Embryonic facial prominence (tissue), 1 donor: ENCODE results near the gene B3GAT3.
A peak's percentile ranks its signal among the peaks of the same experiment; 100 is the strongest.
"Not testable (repeated sequence)": the region's sequence is repeated elsewhere in the genome, so short reads cannot be mapped to it uniquely, and the experiment has no call there.

Source experiments
- DNase-seq: peaks from one replicate; pipeline ENCODE4 v3.0.0-alpha.2; 2016; ENCODE audit errors: extremely low spot score

Gene B3GAT3

GRCh38 chr11:62621567-62622470 lies at the start of gene B3GAT3:
Gene B3GAT3 (minus strand): TSS chr11:62621986. CDS start chr11:62621947, 39 bp downstream.
- DNase-seq, result peak; percentile 80

DNA sequence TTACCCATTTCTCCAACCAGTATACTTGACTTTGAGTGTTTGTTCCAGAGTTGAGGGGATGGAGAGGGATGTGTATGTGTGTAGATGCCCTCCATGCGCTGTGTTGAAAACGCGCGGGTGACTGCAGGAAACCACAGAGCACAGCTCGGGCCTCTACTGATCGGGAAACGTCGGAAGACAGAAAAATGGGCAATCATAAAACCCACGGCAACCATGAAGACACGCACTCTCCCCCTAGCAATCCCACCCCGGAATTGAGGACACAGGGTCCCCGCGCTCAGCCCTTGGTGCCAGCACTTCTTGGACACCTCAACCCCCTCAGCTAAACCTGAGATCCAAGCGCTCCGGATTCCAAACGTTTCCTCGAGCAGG lies 49.4 kb upstream of the B3GAT3 start:
- peak; percentile 31 for DNase-seq

DNA sequence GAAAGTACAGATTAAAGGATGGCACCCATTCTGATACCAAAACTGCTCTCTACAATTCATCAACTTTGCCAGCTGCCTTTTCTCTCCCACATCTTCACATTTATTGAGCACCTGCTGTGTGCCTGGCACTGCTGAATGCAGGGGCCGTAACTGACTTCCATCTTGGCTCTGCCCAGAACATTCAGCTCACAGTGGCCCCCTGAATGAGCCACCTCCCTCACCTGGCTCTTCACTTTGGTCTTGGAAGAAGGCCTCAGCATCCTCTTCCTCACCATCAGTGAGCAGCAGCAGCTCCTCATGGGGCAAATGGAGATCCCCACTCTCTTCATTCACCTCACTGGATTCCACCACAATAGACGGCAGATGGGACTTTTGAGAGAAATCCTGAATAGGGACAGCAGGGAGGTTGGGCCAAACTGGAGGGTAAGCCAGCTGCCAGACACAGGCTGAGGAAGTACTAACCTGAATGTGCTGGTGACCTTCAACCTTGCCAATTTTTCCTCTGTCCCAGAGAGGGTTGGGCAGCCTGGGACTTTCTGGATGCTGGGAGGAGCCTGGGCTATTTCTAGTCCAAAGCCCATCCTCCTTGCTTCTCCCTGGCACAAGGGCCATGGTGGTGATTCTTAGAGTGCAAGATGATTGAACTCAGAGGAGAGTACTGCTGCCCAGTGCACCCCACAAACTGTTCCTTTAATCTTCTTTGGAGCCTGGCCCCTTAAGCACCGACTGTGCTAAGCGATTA lies 47.8 kb upstream of the B3GAT3 start:
- DNase-seq, result no peak

DNA sequence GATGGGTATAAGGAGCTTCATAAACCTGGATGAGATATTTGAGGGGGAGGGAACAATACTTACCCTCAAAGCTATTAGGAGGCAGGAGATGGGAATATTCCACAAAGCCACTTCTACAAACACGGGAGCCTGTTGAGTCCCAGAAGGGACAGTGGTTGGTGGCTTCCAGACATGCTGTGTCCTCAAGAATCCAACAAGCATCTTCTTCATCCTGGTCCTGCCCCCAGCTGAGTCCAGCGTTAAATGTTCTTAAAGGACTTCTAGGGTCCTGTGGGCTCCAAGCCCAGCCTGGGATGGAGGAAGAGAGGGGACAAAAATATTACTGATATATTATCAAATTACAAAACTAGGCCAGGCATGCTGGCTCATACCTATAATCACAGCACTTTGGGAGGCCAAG lies 45.7 kb upstream of the B3GAT3 start:
- DNase-seq, result no peak

DNA sequence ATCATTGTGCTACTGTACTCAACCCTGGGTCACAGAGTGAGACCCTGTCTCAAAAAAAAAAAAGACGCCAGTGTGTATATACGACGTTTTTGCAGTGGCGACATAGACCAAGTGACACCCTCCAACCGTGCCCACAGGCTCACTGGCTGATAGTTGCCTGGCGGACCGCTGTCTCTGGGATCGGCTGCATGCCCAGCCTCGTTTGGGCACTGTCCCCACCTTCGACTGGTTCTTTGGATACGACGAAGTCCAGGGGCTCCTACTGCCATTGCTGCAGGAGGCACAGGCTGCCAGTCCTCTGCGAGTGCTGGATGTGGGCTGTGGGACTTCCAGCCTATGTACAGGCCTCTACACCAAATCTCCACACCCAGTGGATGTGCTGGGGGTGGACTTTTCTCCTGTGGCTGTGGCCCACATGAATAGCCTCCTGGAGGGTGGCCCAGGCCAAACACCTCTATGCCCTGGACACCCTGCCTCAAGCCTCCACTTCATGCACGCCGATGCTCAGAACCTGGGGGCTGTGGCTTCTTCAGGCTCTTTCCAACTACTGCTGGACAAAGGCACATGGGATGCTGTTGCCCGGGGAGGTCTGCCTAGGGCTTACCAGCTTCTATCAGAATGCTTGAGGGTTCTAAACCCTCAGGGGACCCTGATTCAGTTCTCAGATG lies 44.6 kb upstream of the B3GAT3 start:
- DNase-seq, result no peak

GRCh38 chr11:62665599-62666258 lies 43.9 kb upstream of the B3GAT3 start:
- DNase-seq, result no peak

DNA sequence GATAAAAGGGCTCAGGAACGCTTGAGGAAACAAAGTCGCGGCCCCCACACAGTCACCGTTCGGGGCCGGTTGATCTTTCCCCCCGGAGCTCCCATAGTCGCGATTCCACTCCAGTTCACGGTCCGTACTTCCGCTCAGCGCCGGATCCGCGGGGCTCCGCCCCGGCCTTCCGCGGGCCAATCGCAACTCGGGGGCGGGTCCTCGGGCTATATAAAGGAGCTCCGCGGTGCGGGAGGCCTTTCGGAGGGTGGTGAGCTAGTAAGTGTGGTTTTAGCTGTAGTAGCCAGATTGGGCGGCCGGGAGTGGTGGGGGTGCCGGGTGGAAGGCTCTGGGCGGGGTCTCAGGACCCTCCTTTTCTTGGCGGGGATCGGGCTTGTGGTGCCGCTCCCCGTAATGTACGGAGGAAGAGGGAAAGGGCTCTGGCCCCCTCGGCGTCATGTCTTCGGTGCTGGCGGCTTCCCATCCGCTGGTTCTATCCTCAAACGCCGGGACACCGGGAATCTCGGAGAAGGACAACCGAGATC lies 43.4 kb upstream of the B3GAT3 start, which contains the start of the genes C11orf98 and CSKMT:
Gene C11orf98, minus strand, starts transcription at position 136 of the 524 bp plus-strand sequence. Its CDS starts 41 bp downstream, at position 95.
Gene CSKMT, plus strand, starts transcription at position 238 of the 524 bp plus-strand sequence. CDS start 568 bp downstream, outside the sequence.
- peak; percentile 89 for DNase-seq

DNA sequence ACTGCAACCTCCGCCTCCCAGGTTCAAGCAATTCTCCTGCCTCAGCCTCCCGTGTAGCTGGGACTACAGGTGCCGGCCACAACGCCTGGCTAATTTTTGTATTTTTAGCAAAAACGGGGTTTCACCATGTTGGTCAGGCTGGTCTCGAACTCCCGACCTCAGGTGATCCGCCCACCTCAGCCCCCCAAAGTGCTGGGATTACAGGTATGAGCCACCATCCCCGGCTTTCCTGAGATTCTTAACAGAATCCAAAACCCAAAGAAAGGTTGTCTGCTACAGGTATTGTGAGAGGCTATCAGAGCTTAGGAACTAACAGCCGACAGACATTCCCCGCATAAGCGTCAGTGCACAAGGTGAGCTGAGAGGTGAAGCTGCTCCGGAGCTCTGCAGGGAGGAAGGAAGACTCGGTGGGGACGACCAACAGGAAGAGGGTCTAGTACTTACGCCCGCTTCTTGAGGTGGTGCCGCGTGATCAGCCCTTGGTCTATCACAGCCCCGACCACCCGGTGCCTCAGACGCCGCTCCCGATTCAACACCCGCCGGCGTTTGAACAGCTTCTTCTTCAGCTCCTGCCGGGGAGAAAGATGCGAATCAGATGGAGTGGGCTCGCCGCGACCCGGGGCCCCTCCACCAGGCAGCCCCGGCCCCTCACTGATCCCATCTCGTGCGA lies 42.8 kb upstream of the B3GAT3 start:
- peak; percentile 19 for DNase-seq

DNA sequence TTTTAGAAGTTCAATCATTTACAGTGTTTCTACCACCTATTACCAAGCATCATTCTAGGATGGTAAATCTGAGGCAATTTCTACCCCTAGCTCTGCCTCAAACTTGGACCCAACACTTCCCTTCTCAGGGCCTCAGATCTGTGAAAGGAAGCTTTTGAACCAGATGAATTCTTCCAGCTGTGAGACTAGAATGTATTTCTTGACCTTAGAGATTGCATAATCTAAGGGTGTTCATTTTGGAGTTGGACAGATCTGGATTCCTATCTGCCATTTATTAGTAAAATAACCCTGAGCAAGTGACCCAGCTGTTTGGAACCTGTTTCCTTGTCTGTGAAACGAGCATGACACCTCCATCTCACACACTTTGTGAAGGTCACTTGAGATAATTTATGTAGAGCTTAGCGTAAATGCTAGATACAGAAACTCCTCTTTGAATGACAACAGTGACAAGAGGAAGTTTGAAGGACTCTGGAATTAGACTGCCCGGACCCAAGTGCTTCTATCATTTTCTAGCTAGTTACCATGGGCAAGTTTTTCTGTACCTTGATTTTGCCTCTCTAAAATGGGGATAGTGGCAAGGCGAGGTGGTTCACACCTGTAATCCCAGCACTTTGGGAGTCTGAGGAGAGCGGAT lies 35.1 kb upstream of the B3GAT3 start:
- no peak for DNase-seq

- no peak for DNase-seq
Observed at GRCh38 chr11:62654297-62654696, 32.5 kb upstream of the B3GAT3 start.

GRCh38 chr11:62652161-62653006 lies 30.6 kb upstream of the B3GAT3 start:
- DNase-seq, result no peak

- not testable (repeated sequence) for DNase-seq
Observed at GRCh38 chr11:62650283-62650682, 28.5 kb upstream of the B3GAT3 start.

- no peak for DNase-seq
Observed at GRCh38 chr11:62649486-62649885, 27.7 kb upstream of the B3GAT3 start.

DNA sequence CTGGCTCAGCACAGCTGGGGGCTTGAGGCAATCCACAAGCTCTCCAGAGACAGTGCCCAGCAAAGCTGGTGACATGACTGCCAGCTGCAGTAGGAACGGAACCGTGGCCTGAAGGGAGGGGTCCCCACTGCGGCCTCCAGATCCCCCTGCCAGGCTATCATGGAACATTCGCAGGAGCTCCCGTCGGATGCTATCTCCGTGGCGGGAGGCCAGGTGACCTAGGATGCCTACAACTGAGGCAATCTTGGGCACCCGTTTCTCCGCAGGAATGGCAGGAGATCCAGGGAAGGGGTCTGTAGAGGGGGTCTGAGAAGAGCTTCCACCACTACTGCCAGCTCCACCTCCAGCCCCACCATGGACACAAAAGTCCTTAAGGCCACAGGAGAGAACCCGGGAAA lies 27.2 kb upstream of the B3GAT3 start:
- no peak for DNase-seq

GRCh38 chr11:62648185-62648966 lies 26.6 kb upstream of the B3GAT3 start:
- DNase-seq, result no peak

DNA sequence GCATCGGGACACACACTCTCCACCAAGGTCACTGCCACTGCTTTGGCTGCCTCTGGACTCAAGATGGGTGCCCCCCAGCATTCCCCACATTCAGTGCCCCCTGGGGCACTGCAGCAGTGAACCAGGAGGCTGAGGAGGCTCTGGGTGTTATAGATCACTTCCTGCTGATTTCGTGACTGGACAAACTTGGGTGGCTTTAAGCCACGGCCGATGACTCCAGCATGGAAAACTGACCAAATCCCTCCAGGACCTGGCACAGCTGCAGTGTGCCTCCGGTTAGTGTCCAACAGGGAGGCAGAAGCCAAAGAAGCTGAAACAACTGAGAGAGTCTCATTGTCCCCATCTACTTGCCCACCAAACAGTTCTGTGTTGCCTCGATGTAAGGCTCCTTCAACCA lies 25.8 kb upstream of the B3GAT3 start:
- DNase-seq, result no peak

- no peak for DNase-seq
Observed at GRCh38 chr11:62646825-62647608, 25.2 kb upstream of the B3GAT3 start.
